Upper lobe of left lung (tissue), 6 donors: ENCODE data around the gene LSM14B. TPM values are rescaled to one million over a fixed set of nuclear protein-coding genes. Genes with fewer than 3 reads are reported as not detected.

Source experiments
- ATAC-seq, 2 donors: fragments of 200-7000 bp; cut with Tn5 transposase; one replicate each; pipeline ENCODE4 v1.9.1; 2022; ENCODE audit warnings: mild to moderate bottlenecking in 2 of 2, moderate library complexity in 2 of 2; ENCODE audit not compliant: low FRiP score in 2 of 2
- DNase-seq, 2 donors: peaks; one replicate each; pipeline ENCODE4 v3.0.0-alpha.2; 2019 to 2020
- H3K27ac ChIP-seq, 4 donors: fragments of 200-600 bp; sonication (generic); one replicate each; pipeline ENCODE4 v1.5.1; 2016 to 2019
- H3K27me3 ChIP-seq, 4 donors: fragments of 200-600 bp; sonication (generic); one replicate each; pipeline ENCODE4 v1.5.1; 2017 to 2019
- H3K36me3 ChIP-seq, 4 donors: fragments of 200-600 bp; sonication (generic); one replicate each; pipeline ENCODE4 v1.5.1; 2016 to 2019
- H3K4me1 ChIP-seq, 4 donors: fragments of 200-600 bp; sonication (generic); one replicate each; pipeline ENCODE4 v1.5.1; 2018 to 2019
- H3K4me3 ChIP-seq, 4 donors: fragments of 200-600 bp; sonication (generic); one replicate each; pipeline ENCODE4 v1.5.1; 2017 to 2019; ENCODE audit warnings: mild to moderate bottlenecking in 2 of 4, moderate library complexity in 1 of 4
- H3K9me3 ChIP-seq, 4 donors: fragments of 200-600 bp; sonication (generic); one replicate each; pipeline ENCODE4 v1.5.1; 2018 to 2019
- CTCF ChIP-seq, 6 experiments: fragments of 450-650 bp in 4 of 6; fragments of 200-600 bp in 2 of 6; sonication (generic) in 2 of 6; IDR thresholded peaks; one replicate each; pipeline ENCODE4 v1.5.1; 2016 to 2019; ENCODE audit warnings: antibody characterized with exemption in 6 of 6
- EP300 ChIP-seq, 4 donors: sonication (generic); formaldehyde crosslinking; IDR thresholded peaks; one replicate each; pipeline ENCODE4 v1.5.1; 2017; ENCODE audit warnings: antibody characterized with exemption in 4 of 4, control low read depth in 2 of 4
- POLR2A ChIP-seq, 4 donors: fragments of 450-650 bp; IDR thresholded peaks; one replicate each; pipeline ENCODE4 v1.5.1; 2016 to 2017; ENCODE audit warnings: antibody characterized with exemption in 4 of 4, mild to moderate bottlenecking in 2 of 4
- POLR2AphosphoS5 ChIP-seq, 2 donors: sonication (generic); formaldehyde crosslinking; IDR thresholded peaks; one replicate each; pipeline ENCODE4 v1.5.1; 2017; ENCODE audit warnings: antibody characterized with exemption in 2 of 2
- WGBS, 2 donors: methylation state at CpG; one replicate each; pipeline ENCODE4 v1.1.5; 2017 to 2018; 5-methylcytosine and 5-hydroxymethylcytosine counted together
- total RNA-seq, 6 donors: library from RNA; depleted of rRNA in 4 of 6; stranded (reverse); fragments of >200 nt in 4 of 6; gene quantifications; one replicate each; pipeline versions ENCODE4 v1.1.0 to v1.2.1, GENCODE V29; 2016 to 2021
- donor health status: DM: no; HTN: no; CAD: no; lungs with moderate emphysema.
- donor health status: DM: no; HTN: yes; CAD: no; lungs with severe emphysema.

Gene LSM14B
- total RNA-seq, 6 donors from 2014 or later, result 27.8 to 46.3 (median 36.4) TPM

- Histone ChIP-seq H3K27ac (no peak overlapping the region), H3K36me3 (peaks cover 0 to 10% (median 5%) of the 10 kb centered on the region in 4 donors), H3K4me1 (peaks cover 15 to 28% (median 17%) of the 10 kb centered on the region in 4 donors), H3K27me3 (no peaks in the 10 kb centered on the region), H3K9me3 (no peaks in the 10 kb centered on the region), H3K4me3 (no peak overlapping the region)
- WGBS, 2 donors, result 87 to 93% methylated on average over 6 to 11 of the region's 11 CpGs
- TF ChIP-seq CTCF (IDR thresholded peaks at IDR 0.05), result no peak
- TF ChIP-seq EP300 (IDR thresholded peaks at IDR 0.05), result no peak
- TF ChIP-seq POLR2A (IDR thresholded peaks at IDR 0.05), result no peak
- TF ChIP-seq POLR2AphosphoS5 (IDR thresholded peaks at IDR 0.05), result no peak
- ATAC-seq, result no peak
- DNase-seq, result no peak
Observed at GRCh38 chr20:62151225-62151624, 28.9 kb downstream of the LSM14B start.

- WGBS, 2 donors, result 89% methylated on average over 23 of the region's 23 CpGs
- H3K36me3 ChIP-seq, result peaks cover 0 to 10% (median 5%) of the 10 kb centered on the region in 4 donors
- H3K4me1 ChIP-seq, result peaks cover 15 to 33% (median 18%) of the 10 kb centered on the region in 4 donors
- DNase-seq (no peak), ATAC-seq (no peak)
- TF ChIP-seq CTCF (IDR thresholded peaks at IDR 0.05), result no peak
- TF ChIP-seq POLR2A (IDR thresholded peaks at IDR 0.05), result no peak
- no peak for TF ChIP-seq POLR2AphosphoS5 (IDR thresholded peaks at IDR 0.05)
- no peak for TF ChIP-seq EP300 (IDR thresholded peaks at IDR 0.05)
- no peak overlapping the region for H3K27ac ChIP-seq
- H3K27me3 ChIP-seq, result no peaks in the 10 kb centered on the region
- no peaks in the 10 kb centered on the region for H3K9me3 ChIP-seq
- H3K4me3 ChIP-seq, result no peak overlapping the region
Observed at GRCh38 chr20:62151835-62152364, 29.6 kb downstream of the LSM14B start.

- H3K4me1 ChIP-seq, result peaks cover 0 to 10% (median 1%) of the 10 kb centered on the region in 4 donors
- WGBS, 2 donors, result 91 to 96% methylated on average over 28 to 29 of the region's 29 CpGs
- no peak for ATAC-seq
Observed at GRCh38 chr20:62155428-62156253, 33.4 kb downstream of the LSM14B start.

DNA sequence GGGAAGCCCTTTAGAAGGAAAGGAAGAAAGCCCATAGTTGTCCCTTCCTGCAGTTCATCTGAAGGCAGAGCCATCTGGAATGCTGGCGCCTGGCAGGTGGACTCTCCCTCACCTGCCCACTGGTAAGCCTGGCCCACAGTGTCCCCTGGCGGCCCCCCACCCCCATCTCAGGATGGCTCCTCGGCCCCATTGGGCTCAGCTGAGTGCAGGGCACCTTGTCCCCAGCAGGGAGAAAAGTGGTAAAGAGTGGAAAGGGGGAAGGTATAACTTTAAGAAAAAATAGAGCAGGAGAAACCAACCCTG is 33.9 kb downstream of the LSM14B start:
- WGBS, 2 donors, result 90 to 97% methylated on average over 3 of the region's 3 CpGs
- Histone ChIP-seq H3K9me3 (no peaks in the 10 kb centered on the region), H3K4me3 (no peak overlapping the region), H3K27me3 (no peaks in the 10 kb centered on the region), H3K36me3 (peaks cover 0 to 32% (median 15%) of the 10 kb centered on the region in 4 donors), H3K27ac (no peak overlapping the region), H3K4me1 (peaks cover 0 to 10% (median 1%) of the 10 kb centered on the region in 4 donors)
- ATAC-seq (no peak), DNase-seq (no peak)
- TF ChIP-seq CTCF (IDR thresholded peaks at IDR 0.05) (no peak), POLR2AphosphoS5 (IDR thresholded peaks at IDR 0.05) (no peak), POLR2A (IDR thresholded peaks at IDR 0.05) (no peak), EP300 (IDR thresholded peaks at IDR 0.05) (no peak)

More at GRCh38 chr20:62155428-62156253, 33.4 kb downstream of the LSM14B start:
- DNase-seq, result no peak
- no peak for TF ChIP-seq EP300 (IDR thresholded peaks at IDR 0.05)
- no peak for TF ChIP-seq POLR2AphosphoS5 (IDR thresholded peaks at IDR 0.05)
- no peak for TF ChIP-seq CTCF (IDR thresholded peaks at IDR 0.05)
- no peak for TF ChIP-seq POLR2A (IDR thresholded peaks at IDR 0.05)
- no peaks in the 10 kb centered on the region for H3K9me3 ChIP-seq
- no peak overlapping the region for H3K4me3 ChIP-seq
- peaks cover 0 to 27% (median 10%) of the 10 kb centered on the region in 4 donors for H3K36me3 ChIP-seq
- H3K27ac ChIP-seq, result no peak overlapping the region
- no peaks in the 10 kb centered on the region for H3K27me3 ChIP-seq
